GM18861 (cell line): ENCODE results near the gene STXBP5.
A peak's percentile ranks its signal among the peaks of the same experiment; 100 is the strongest.

Experiments
- ATAC-seq: cut with Tn5 transposase; IDR thresholded peaks from one replicate; pipeline ENCODE4 v1.9.1; 2021; ENCODE audit not compliant: unreplicated experiment

Gene STXBP5

GRCh38 chr6:147209762-147210449 lies 5.7 kb downstream of the STXBP5 start:
- no peak for ATAC-seq

- ATAC-seq = no peak
These were observed 7.1 kb downstream of the STXBP5 start for GRCh38 chr6:147211349-147211748.

- no peak for ATAC-seq
These were observed 7.6 kb downstream of the STXBP5 start for GRCh38 chr6:147211831-147212230.

- no peak for ATAC-seq
These were observed 8.4 kb downstream of the STXBP5 start for GRCh38 chr6:147212622-147213021.

GRCh38 chr6:147213772-147214171 lies 9.6 kb downstream of the STXBP5 start:
- ATAC-seq = no peak

GRCh38 chr6:147214248-147215227 lies 10.3 kb downstream of the STXBP5 start:
- ATAC-seq = no peak

GRCh38 chr6:147216915-147217314 lies 12.7 kb downstream of the STXBP5 start:
- no peak for ATAC-seq

GRCh38 chr6:147217840-147218404 lies 13.7 kb downstream of the STXBP5 start:
- no peak for ATAC-seq

- ATAC-seq = no peak
These were observed 14.6 kb downstream of the STXBP5 start for GRCh38 chr6:147218797-147219196.

GRCh38 chr6:147219463-147219862 lies 15.2 kb downstream of the STXBP5 start:
- no peak for ATAC-seq

- no peak for ATAC-seq
These were observed 16.1 kb downstream of the STXBP5 start for GRCh38 chr6:147220345-147220744.

- ATAC-seq = no peak
These were observed 17.5 kb downstream of the STXBP5 start for GRCh38 chr6:147221739-147222138.

- ATAC-seq = peak; percentile 48
These were observed 18.1 kb downstream of the STXBP5 start for GRCh38 chr6:147222160-147222838.

- ATAC-seq = no peak
These were observed 19.5 kb downstream of the STXBP5 start for GRCh38 chr6:147223736-147224135.

- no peak for ATAC-seq
These were observed 22.0 kb downstream of the STXBP5 start for GRCh38 chr6:147226163-147226724.

- no peak for ATAC-seq
These were observed 22.7 kb downstream of the STXBP5 start for GRCh38 chr6:147226877-147227276.

GRCh38 chr6:147227770-147228320 lies 23.6 kb downstream of the STXBP5 start:
- no peak for ATAC-seq

- ATAC-seq = no peak
These were observed 27.4 kb downstream of the STXBP5 start for GRCh38 chr6:147231589-147231988.

- ATAC-seq = no peak
These were observed 30.5 kb downstream of the STXBP5 start for GRCh38 chr6:147234685-147235084.

- no peak for ATAC-seq
These were observed 33.9 kb downstream of the STXBP5 start for GRCh38 chr6:147238164-147238563.

GRCh38 chr6:147238906-147239305 lies 34.7 kb downstream of the STXBP5 start:
- no peak for ATAC-seq
